Activated CD4-positive, CD25-positive, alpha-beta regulatory T cell treated with anti-CD3 and anti-CD28 coated beads, Interleukin-2, amount 50 U/mL, for 16 hours (primary cell): ENCODE measurements around the gene ST3GAL5.

Experiments used
- DNase-seq: peaks from one replicate; pipeline ENCODE4 v3.0.0-alpha.2; 2020; ENCODE audit warnings: low read depth, low spot score

ST3GAL5 gene

GRCh38 chr2:85866165-85866659, 22.6 kb downstream of the ST3GAL5 start:
- no peak for DNase-seq

- no peak for DNase-seq
These were observed 23.1 kb downstream of the ST3GAL5 start for GRCh38 chr2:85865539-85866164.

GRCh38 chr2:85864654-85865053, 24.1 kb downstream of the ST3GAL5 start:
- no peak for DNase-seq

GRCh38 chr2:85862426-85862825, 26.4 kb downstream of the ST3GAL5 start:
- DNase-seq: no peak

- no peak for DNase-seq
These were observed 27.1 kb downstream of the ST3GAL5 start for GRCh38 chr2:85861650-85862049.

- no peak for DNase-seq
These were observed 27.6 kb downstream of the ST3GAL5 start for GRCh38 chr2:85861180-85861579.

GRCh38 chr2:85858841-85859240, 29.9 kb downstream of the ST3GAL5 start:
- no peak for DNase-seq

GRCh38 chr2:85854897-85855296, 33.9 kb downstream of the ST3GAL5 start:
- no peak for DNase-seq

GRCh38 chr2:85854166-85854509, 34.7 kb downstream of the ST3GAL5 start:
- no peak for DNase-seq

- no peak for DNase-seq
These were observed 35.2 kb downstream of the ST3GAL5 start for GRCh38 chr2:85853499-85854165.

- no peak for DNase-seq
These were observed 35.8 kb downstream of the ST3GAL5 start for GRCh38 chr2:85852937-85853498.

GRCh38 chr2:85852152-85852840, 36.5 kb downstream of the ST3GAL5 start:
- no peak for DNase-seq

- DNase-seq: no peak
These were observed 37.3 kb downstream of the ST3GAL5 start for GRCh38 chr2:85851253-85852151.

- DNase-seq: no peak
These were observed 38.3 kb downstream of the ST3GAL5 start for GRCh38 chr2:85850451-85850850.

- no peak for DNase-seq
These were observed 41.7 kb downstream of the ST3GAL5 start for GRCh38 chr2:85847051-85847588.

GRCh38 chr2:85846411-85846810, 42.4 kb downstream of the ST3GAL5 start:
- DNase-seq: no peak

- DNase-seq: no peak
These were observed 44.3 kb downstream of the ST3GAL5 start for GRCh38 chr2:85844486-85844885.

GRCh38 chr2:85843543-85843942, 45.2 kb downstream of the ST3GAL5 start:
- no peak for DNase-seq

- no peak for DNase-seq
These were observed 48.7 kb downstream of the ST3GAL5 start for GRCh38 chr2:85840091-85840490.

- no peak for DNase-seq
These were observed 49.3 kb downstream of the ST3GAL5 start for GRCh38 chr2:85839461-85839860.

GRCh38 chr2:85838641-85839040, 50.1 kb downstream of the ST3GAL5 start:
- DNase-seq: no peak
